Omental fat pad (tissue), 4 donors: ENCODE measurements around the gene MAP1LC3C. TPM values are rescaled to one million over a fixed set of nuclear protein-coding genes. Genes with fewer than 3 reads are reported as not detected.

Experiments used
- ATAC-seq: fragments of 150-250 bp; one replicate; pipeline ENCODE4 v1.9.1; 2016; ENCODE audit warnings: mild to moderate bottlenecking, moderate library complexity; ENCODE audit not compliant: low FRiP score
- DNase-seq: peaks from one replicate; pipeline ENCODE4 v3.0.0-alpha.2; 2019; ENCODE audit warnings: low spot score
- CTCF ChIP-seq, 3 donors: fragments of 450-650 bp; IDR thresholded peaks; one replicate each; pipeline ENCODE4 v1.5.1; 2016 to 2017; ENCODE audit warnings: antibody characterized with exemption in 3 of 3, mild to moderate bottlenecking in 3 of 3, moderate library complexity in 2 of 3
- total RNA-seq, 4 donors: library from RNA; depleted of rRNA; stranded (reverse); fragments of >200 nt; gene quantifications; one replicate each; pipeline ENCODE4 v1.1.0, GENCODE V29; 2016

Gene MAP1LC3C
- total RNA-seq, 4 donors from 2014 or later: 10.9 to 41.6 (median 20.2) TPM

- no peak for ATAC-seq
These were observed 7.1 kb upstream of the MAP1LC3C start for GRCh38 chr1:242005866-242006535.

GRCh38 chr1:242004751-242005495 lies 6.0 kb upstream of the MAP1LC3C start:
- DNase-seq: no peak
- ATAC-seq: no peak
- no peak for TF ChIP-seq CTCF (IDR thresholded peaks at IDR 0.05)

More at GRCh38 chr1:242005866-242006535, 7.1 kb upstream of the MAP1LC3C start:
- DNase-seq: no peak
- no peak for TF ChIP-seq CTCF (IDR thresholded peaks at IDR 0.05)

- ATAC-seq (no peak), DNase-seq (no peak)
- no peak for TF ChIP-seq CTCF (IDR thresholded peaks at IDR 0.05)
These were observed 3.6 kb upstream of the MAP1LC3C start for GRCh38 chr1:242002510-242002909.

GRCh38 chr1:242002072-242002471 lies 3.2 kb upstream of the MAP1LC3C start:
- TF ChIP-seq CTCF (IDR thresholded peaks at IDR 0.05): no peak
- no peak for DNase-seq
- ATAC-seq: no peak

- no peak for DNase-seq
- no peak for TF ChIP-seq CTCF (IDR thresholded peaks at IDR 0.05)
- no peak for ATAC-seq
These were observed 1.5 kb upstream of the MAP1LC3C start for GRCh38 chr1:242000434-242000833.

GRCh38 chr1:241998412-241998921 lies 431 bp downstream of the MAP1LC3C start:
- peak; percentile 88 for ATAC-seq
- peak; percentile 37 for DNase-seq
- TF ChIP-seq CTCF (IDR thresholded peaks at IDR 0.05): no peak
